ENCODE results near the gene PRAME.

DNA sequence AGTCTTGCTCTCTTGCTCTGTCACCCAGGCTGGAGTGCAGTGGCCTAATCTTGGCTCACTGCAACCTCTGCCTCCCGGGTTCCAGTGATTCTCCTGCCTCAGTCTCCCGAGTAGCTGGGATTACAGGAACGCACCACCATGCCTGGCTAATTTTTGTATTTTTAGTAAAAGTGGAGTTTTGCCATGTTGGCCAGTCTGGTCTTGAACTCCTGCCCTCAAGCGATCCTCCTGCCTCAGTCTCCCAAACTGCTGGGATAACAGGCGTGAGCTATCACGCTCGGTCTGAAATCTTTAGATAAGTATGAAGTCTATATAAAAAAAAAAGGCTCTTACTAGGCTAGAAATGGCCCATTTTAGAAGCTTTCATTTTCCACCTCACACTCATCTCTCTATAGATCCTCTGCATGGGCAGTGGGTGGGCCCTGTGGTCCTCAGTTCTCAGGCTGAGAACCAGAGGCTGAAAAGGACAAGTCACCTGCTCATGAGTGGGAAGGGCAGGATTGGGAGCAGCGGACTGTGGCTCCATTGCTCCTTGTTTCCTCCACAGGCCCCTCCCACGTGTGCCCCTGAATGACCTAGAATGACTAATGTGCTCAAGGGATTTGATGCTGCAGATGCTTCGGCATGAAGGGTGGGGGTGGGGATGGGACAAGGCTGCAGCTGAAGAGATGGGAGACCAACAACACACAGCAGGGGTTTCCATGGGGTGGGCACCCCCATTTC, 19.8 kb upstream of the PRAME start:
- TF ChIP-seq, protein P1, sequence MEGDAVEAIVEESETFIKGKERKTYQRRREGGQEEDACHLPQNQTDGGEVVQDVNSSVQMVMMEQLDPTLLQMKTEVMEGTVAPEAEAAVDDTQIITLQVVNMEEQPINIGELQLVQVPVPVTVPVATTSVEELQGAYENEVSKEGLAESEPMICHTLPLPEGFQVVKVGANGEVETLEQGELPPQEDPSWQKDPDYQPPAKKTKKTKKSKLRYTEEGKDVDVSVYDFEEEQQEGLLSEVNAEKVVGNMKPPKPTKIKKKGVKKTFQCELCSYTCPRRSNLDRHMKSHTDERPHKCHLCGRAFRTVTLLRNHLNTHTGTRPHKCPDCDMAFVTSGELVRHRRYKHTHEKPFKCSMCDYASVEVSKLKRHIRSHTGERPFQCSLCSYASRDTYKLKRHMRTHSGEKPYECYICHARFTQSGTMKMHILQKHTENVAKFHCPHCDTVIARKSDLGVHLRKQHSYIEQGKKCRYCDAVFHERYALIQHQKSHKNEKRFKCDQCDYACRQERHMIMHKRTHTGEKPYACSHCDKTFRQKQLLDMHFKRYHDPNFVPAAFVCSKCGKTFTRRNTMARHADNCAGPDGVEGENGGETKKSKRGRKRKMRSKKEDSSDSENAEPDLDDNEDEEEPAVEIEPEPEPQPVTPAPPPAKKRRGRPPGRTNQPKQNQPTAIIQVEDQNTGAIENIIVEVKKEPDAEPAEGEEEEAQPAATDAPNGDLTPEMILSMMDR (conservative IDR thresholded peaks at IDR 0.05; ENCODE audit: low read length), result no peak
- no peak for TF ChIP-seq EZH2phosphoT487 (IDR thresholded peaks at IDR 0.05; ENCODE audit: borderline replicate concordance)
